NCI-H82 treated with DMSO at 0.1 percent for 48 hours (cell line): Measurements from ENCODE around the gene NEDD4L.
"Not testable (repeated sequence)": the region's sequence is repeated elsewhere in the genome, so short reads cannot be mapped to it uniquely, and the experiment has no call there.

Experiments
- DNase-seq: peaks from one replicate; lab custom pipeline; 2025; ENCODE audit not compliant: unreplicated experiment; lab: John Stamatoyannopoulos, UW

The NEDD4L gene

GRCh38 chr18:58043491-58044369, at the start of gene NEDD4L:
Gene NEDD4L (plus strand): TSS chr18:58044226. CDS start chr18:58044661, 435 bp downstream.
- peak; percentile 60 for DNase-seq

- DNase-seq = no peak
Observed at GRCh38 chr18:57995331-57995730, 48.7 kb upstream of the NEDD4L start.

GRCh38 chr18:57996894-57997293, 47.1 kb upstream of the NEDD4L start:
- DNase-seq = not testable (repeated sequence)

- no peak for DNase-seq
Observed at GRCh38 chr18:57997820-57998219, 46.2 kb upstream of the NEDD4L start.

GRCh38 chr18:57998461-57998860, 45.6 kb upstream of the NEDD4L start:
- DNase-seq = no peak

GRCh38 chr18:58004317-58004716, 39.7 kb upstream of the NEDD4L start:
- DNase-seq = no peak

- DNase-seq = no peak
Observed at GRCh38 chr18:58005011-58005410, 39.0 kb upstream of the NEDD4L start.

GRCh38 chr18:58005885-58006523, 38.0 kb upstream of the NEDD4L start:
- DNase-seq = no peak

GRCh38 chr18:58009166-58009565, 34.9 kb upstream of the NEDD4L start:
- DNase-seq = no peak

GRCh38 chr18:58010265-58010664, 33.8 kb upstream of the NEDD4L start:
- DNase-seq = no peak

GRCh38 chr18:58012356-58012755, 31.7 kb upstream of the NEDD4L start:
- DNase-seq = no peak

GRCh38 chr18:58013241-58014211, 30.5 kb upstream of the NEDD4L start:
- no peak for DNase-seq

GRCh38 chr18:58015065-58015780, 28.8 kb upstream of the NEDD4L start:
- no peak for DNase-seq

GRCh38 chr18:58017267-58017666, 26.8 kb upstream of the NEDD4L start:
- DNase-seq = no peak

GRCh38 chr18:58020567-58021107, 23.4 kb upstream of the NEDD4L start:
- no peak for DNase-seq

- no peak for DNase-seq
Observed at GRCh38 chr18:58021504-58021903, 22.5 kb upstream of the NEDD4L start.

- DNase-seq = no peak
Observed at GRCh38 chr18:58023108-58023507, 20.9 kb upstream of the NEDD4L start.

GRCh38 chr18:58024139-58024538, 19.9 kb upstream of the NEDD4L start:
- DNase-seq = peak; percentile 64

GRCh38 chr18:58025205-58025604, 18.8 kb upstream of the NEDD4L start:
- no peak for DNase-seq

- DNase-seq = peak; percentile 9
Observed at GRCh38 chr18:58025733-58026132, 18.3 kb upstream of the NEDD4L start.
